HTERT RPE-1 (cell line): ENCODE measurements around the gene GNAL.

Experiments used
- in situ Hi-C: fragments of 300-500 bp; cut with MboI; formaldehyde crosslinking; loops from 4 replicates; pipeline ENCODE4 v1.14.3; 2020; ENCODE audit warnings: low sequenced_read_pairs

The GNAL gene

GRCh38 chr18:11759456-11759855 is 70.4 kb downstream of the GNAL start:
- in situ Hi-C loops: no loop called here

- in situ Hi-C loops: no loop called here
Observed at GRCh38 chr18:11760498-11761167, 71.6 kb downstream of the GNAL start.

DNA sequence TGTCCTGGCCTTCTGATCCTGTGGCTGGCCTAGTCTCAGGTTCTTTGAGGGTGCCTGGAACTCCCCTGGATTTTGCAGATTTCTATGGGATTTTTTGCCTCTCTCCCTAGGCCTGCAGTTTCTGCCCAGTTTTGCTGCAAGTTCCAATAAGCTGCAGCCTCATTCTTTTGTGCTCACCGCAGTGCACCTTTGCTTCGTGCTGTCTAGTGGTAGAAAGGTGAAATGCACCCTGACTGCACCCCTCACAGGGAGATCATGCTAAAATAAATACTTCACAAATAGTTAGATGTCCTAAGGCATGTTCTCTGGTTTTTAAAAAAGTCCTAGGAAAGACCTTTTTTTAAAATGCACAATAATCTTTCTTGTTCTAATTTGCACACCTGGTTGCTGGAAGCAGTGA is 72.5 kb downstream of the GNAL start:
- in situ Hi-C loops: no loop called here

- in situ Hi-C loops: no loop called here
Observed at GRCh38 chr18:11762429-11762828, 73.4 kb downstream of the GNAL start.

- in situ Hi-C loops: no loop called here
Observed at GRCh38 chr18:11767329-11767728, 78.3 kb downstream of the GNAL start.

DNA sequence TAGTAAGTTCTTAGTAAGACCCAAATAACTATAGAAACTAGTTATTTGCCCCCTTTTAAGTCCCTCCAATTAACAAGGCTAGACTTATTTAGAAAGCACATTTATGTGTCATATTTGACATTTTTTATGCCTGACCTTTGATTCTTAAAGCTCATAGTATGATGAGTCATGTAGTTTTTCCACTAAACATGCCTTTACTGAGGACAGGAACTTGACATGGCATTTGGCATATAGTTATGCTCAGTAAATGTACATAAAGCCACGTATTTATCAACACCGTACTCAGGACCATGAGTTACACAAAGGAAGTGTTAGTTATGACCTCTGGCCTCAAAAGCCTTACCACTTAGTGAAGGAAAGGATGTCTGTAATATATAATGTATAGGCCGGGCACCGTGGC is 78.9 kb downstream of the GNAL start:
- in situ Hi-C loops: no loop called here

DNA sequence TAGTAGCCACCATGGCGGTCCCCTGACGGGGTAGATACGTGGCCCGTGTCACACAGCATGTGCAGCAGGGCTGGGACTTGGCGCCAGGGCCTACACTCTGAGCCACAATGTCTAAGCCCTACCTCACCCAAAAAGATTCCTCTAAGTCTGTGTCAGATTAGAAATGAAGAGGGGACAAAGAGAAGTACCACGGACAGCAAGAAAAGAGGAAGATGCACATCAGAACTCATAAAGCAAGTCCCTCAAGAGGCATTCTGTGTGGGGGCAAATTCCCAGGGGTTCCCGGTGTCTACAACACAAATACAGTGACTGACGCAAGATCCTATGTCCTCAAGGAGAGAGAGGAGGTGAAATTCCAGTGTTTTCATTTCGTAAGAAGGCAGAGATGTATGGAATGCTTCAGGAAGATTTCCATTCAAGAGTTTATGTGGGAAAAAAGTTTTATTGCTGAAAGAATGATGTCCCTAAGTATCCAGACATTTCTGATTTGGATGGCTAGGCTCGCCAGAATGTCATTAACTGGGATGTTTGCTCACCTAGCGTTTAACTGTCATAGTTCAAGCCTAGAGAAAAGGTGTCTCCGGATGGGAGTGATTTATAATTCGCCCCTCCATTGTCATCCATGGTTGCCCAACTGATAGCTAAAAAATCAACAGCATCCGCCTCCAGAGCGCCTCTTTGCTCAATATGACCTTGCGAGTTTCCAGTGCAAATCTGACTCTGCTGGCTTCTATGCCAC is 86.5 kb downstream of the GNAL start:
- in situ Hi-C loops: no loop called here

- in situ Hi-C loops: no loop called here
Observed at GRCh38 chr18:11780042-11780441, 91.0 kb downstream of the GNAL start.

DNA sequence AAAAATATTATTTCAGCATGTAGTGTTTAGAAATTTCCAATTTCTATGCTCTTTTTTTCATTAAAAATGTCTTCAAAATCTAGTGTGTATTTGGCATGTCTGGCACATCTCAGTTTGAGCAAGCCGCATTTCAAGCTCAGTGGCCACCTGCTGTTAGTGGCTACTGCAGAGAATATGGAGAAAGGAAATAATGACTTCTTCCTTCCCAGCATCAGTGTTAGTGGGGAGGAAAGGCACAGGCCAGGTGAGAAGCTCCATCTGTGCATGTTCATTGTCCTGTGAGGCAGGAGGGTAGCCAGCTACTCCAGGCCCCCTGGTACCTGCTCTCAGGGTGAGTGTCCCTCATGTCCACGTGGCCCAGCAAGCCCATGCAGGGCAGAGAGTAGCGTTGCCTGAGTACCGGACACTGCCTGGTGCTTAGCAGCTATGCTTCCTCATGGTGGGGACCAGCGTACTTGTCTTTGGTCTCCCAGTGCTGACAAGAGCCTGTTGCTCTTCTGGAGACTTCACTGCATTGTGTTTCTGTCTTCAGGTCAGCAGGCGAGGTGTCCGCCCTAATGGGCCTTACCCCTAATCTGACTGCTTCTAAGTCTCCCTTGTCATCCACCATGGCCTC is 94.8 kb downstream of the GNAL start:
- in situ Hi-C loops: no loop called here

- in situ Hi-C loops: no loop called here
Observed at GRCh38 chr18:11784674-11785304, 95.7 kb downstream of the GNAL start.

DNA sequence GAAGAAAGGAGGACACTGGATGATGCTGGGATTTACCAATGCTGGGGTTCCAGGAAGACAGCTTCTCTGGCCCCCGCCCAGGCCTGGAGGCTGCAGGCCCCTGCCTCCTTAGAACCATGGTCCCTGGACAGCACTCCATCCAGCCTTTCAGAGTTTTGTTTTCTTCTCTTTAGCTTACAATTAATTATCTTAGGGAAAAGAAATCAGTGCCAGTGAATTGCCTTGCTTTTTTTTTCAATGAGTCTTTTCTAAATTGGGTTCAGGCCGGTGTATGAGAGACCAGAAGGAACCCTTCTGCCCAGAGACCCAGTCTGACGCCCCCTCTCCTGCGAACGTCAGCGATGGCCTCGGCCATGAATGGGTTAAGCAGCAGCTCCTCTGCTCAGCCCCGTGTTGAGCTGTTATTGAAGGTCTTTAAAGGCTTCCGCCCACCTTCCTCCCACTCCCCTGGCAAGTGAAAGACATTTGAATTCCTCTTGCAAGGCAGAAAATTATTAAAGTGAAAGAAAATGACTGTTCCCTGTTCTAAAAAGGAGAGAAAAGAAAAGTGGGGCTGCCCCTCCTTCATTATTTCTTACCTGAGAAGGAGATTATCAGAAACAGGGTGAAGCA is 96.5 kb downstream of the GNAL start:
- in situ Hi-C loops: no loop called here

- in situ Hi-C loops: no loop called here
Observed at GRCh38 chr18:11789716-11790510, 100.8 kb downstream of the GNAL start.

DNA sequence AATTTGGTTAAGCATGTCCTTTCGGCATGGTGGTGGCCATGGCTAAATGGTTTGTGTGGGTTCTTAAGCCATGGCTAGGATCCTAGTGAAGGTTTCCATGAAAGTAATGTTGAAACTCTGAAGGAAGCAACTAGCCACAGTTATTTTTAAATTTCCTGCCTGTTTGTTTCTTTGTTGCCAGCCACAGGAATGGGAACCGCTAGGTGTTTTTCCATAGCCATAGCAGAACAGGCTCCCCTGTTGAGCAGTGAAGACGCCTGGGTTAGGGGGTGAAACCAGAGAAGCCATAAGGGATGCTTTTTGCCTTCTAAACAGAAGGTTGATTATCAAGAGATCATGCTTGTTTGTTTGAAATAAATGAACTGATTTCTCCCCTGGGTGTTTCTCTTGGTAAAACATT is 102.1 kb downstream of the GNAL start:
- in situ Hi-C loops: no loop called here

GRCh38 chr18:11792632-11793031 is 103.6 kb downstream of the GNAL start:
- in situ Hi-C loops: no loop called here

- in situ Hi-C loops: no loop called here
Observed at GRCh38 chr18:11794195-11794594, 105.1 kb downstream of the GNAL start.

DNA sequence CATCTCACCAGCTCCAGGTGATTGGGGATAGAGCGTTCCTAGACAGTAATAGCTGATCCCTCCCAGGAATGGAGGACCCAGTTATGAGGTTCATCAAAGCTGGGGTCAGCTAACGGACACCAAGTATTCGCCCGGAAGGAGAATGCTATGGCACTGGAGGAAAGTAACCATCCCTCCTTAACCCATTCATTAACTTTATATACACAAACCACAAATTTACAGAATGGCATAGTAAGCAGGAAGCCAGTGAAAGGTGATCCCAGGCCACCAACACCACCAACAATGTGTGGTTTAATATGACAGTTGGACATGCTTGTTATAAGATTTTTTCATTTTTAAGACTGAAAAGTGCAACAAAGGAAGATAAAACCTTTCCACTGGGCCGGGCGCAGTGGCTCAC is 106.9 kb downstream of the GNAL start:
- in situ Hi-C loops: no loop called here

- in situ Hi-C loops: no loop called here
Observed at GRCh38 chr18:11798271-11798670, 109.2 kb downstream of the GNAL start.

DNA sequence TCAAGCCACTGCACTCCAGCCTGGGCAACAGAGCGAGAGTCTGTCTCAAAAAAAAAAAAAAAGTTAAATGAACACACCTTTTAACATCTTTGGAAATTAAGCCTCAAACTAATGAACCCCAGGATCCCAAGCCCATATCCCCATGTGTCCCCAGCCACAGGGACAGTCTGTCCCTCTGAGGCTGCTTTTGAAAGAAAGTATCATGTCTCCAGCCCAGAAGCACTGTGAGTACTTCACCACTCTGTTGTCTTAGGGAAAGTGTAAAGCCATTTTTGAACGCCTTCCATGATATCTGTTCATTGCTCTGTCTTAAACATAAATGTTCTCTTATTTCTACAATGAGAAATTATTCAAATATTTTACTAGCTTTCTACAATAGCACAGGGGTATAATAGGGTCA is 110.0 kb downstream of the GNAL start:
- in situ Hi-C loops: no loop called here

GRCh38 chr18:11800566-11801334 is 111.7 kb downstream of the GNAL start:
- in situ Hi-C loops: no loop called here

DNA sequence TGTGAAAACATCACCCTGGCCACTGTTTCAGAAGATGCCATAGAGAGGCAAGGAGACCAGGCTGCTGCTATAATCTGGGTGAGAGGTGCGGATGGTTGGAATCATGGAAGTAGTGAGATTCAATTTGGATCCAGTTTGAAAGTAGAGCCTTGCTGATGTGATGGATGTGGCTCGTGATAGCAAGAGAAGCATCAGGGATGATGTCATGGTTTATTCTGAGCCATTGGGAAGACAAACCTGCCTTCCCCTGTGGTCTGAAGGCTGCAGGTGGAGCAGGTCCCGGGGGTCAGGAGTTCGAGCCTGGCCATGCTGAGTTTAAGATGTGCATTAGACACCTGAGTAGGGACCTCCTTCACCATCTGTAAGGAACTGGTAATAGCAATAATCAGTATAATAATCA is 112.5 kb downstream of the GNAL start:
- in situ Hi-C loops: no loop called here
